Heart left ventricle (tissue), 13 donors: ENCODE data around the gene ANKRD34C.

ENCODE experiments used
- POLR2A ChIP-seq, 2 donors: fragments of 450-650 bp; IDR thresholded peaks; one replicate each; pipeline ENCODE4 v1.6.1; 2017; ENCODE audit warnings: antibody characterized with exemption in 2 of 2, mild to moderate bottlenecking in 2 of 2, moderate library complexity in 2 of 2
- TF ChIP-seq, protein P1 (sequence below), 12 donors: fragments of 200-600 bp; sonication (generic) in 4 of 12; IDR thresholded peaks; one replicate each; pipeline versions ENCODE4 v1.5.0 to v1.8.0; 2018 to 2022; ENCODE audit warnings: antibody characterized with exemption in 12 of 12, mild to moderate bottlenecking in 5 of 12
- donor health status: ischemic (EF 13 %, LVEDD 7.1; RV severe dilation, severe dysfunction).
- donor health status: DM: no; HTN: yes; CAD: no.
- donor health status: DM: no; HTN: no; CAD: no.
- donor health status: ischemic (EF 25% LVEDD 6.9; RV normal size, moderate dysfunction).
- donor health status: ischemic (EF 25% LVEDD 5.7; RV mildly dilated, moderate dysfunction).
- donor health status: ischemic (EF 35%, LVEDD 5.7; RV mildly dilated, moderate dysfunction).
- donor health status: nonischemic (EF 11% LVEDD 7.7; RV severe dilation, severe dysfunction).
- donor health status: DM: yes; HTN: yes; CAD: no.
- donor health status: PGD.
- donor health status: ischemic (EF 29% LVEDD 5.4; RV normal size, mild dysfunction).
- donor health status: nonischemic (EF 23%, LVEDD 6.1; RV moderate dilation, normal function).

- TF ChIP-seq, protein P1, sequence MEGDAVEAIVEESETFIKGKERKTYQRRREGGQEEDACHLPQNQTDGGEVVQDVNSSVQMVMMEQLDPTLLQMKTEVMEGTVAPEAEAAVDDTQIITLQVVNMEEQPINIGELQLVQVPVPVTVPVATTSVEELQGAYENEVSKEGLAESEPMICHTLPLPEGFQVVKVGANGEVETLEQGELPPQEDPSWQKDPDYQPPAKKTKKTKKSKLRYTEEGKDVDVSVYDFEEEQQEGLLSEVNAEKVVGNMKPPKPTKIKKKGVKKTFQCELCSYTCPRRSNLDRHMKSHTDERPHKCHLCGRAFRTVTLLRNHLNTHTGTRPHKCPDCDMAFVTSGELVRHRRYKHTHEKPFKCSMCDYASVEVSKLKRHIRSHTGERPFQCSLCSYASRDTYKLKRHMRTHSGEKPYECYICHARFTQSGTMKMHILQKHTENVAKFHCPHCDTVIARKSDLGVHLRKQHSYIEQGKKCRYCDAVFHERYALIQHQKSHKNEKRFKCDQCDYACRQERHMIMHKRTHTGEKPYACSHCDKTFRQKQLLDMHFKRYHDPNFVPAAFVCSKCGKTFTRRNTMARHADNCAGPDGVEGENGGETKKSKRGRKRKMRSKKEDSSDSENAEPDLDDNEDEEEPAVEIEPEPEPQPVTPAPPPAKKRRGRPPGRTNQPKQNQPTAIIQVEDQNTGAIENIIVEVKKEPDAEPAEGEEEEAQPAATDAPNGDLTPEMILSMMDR (IDR thresholded peaks at IDR 0.05): no peak
- TF ChIP-seq POLR2A (IDR thresholded peaks at IDR 0.05): no peak
These were observed 17.4 kb upstream of the ANKRD34C start for GRCh38 chr15:79265167-79265566.
